ENCODE measurements around the gene XPR1. TPM values are rescaled to one million over a fixed set of nuclear protein-coding genes. Genes with fewer than 3 reads are reported as not detected.
"Not testable (repeated sequence)": the region's sequence is repeated elsewhere in the genome, so short reads cannot be mapped to it uniquely, and the experiment has no call there.

The XPR1 gene
- total and polyA plus RNA-seq, 7 donors, result 3.7 to 19.1 (median 11.2) TPM

- ATAC-seq (no peak), DNase-seq (no peak)
Observed at GRCh38 chr1:180821970-180822369, 190.1 kb downstream of the XPR1 start.

GRCh38 chr1:180831507-180831906 lies 199.7 kb downstream of the XPR1 start:
- H3K4me1 ChIP-seq; DNase-seq; H3K9me3 ChIP-seq; H3K4me3 ChIP-seq; intact Hi-C loops (cut with DNase I); H3K27me3 ChIP-seq (ENCODE audit: insufficient read depth in 3 of 3, low read length in 2 of 3); ATAC-seq; H3K27ac ChIP-seq: not testable (repeated sequence)
- WGBS, 3 donors, result 94 to 99% (median 98%) methylated on average over 2 of the region's 2 CpGs
- H3K36me3 ChIP-seq (ENCODE audit: insufficient read depth in 1 of 2, low read depth in 1 of 2), result peaks cover 0 to 24% of the 10 kb centered on the region in 2 donors

More at GRCh38 chr1:180821970-180822369, 190.1 kb downstream of the XPR1 start:
- no peaks in the 10 kb centered on the region for H3K27me3 ChIP-seq (ENCODE audit: insufficient read depth in 3 of 3, low read length in 2 of 3)
- 79 to 88% (median 86%) methylated on average over 2 of the region's 2 CpGs for WGBS, 3 donors
- peaks cover 0 to 19% of the 10 kb centered on the region in 2 donors for H3K36me3 ChIP-seq (ENCODE audit: insufficient read depth in 1 of 2, low read depth in 1 of 2)
- no peaks in the 10 kb centered on the region for H3K4me1 ChIP-seq
- H3K4me3 ChIP-seq, result no peak overlapping the region
- peaks cover 3% of the 10 kb centered on the region for H3K9me3 ChIP-seq
- no peak overlapping the region for H3K27ac ChIP-seq
- no peak for TF ChIP-seq CTCF (IDR thresholded peaks at IDR 0.05)
- intact Hi-C loops (cut with DNase I), result no loop called here

GRCh38 chr1:180833180-180833579 lies 201.4 kb downstream of the XPR1 start:
- peaks cover 0 to 26% of the 10 kb centered on the region in 2 donors for H3K36me3 ChIP-seq (ENCODE audit: insufficient read depth in 1 of 2, low read depth in 1 of 2)
- WGBS, 3 donors, result 97% methylated on average over 1 of the region's 1 CpG
- H3K9me3 ChIP-seq; DNase-seq; H3K4me3 ChIP-seq; H3K27me3 ChIP-seq (ENCODE audit: insufficient read depth in 3 of 3, low read length in 2 of 3); intact Hi-C loops (cut with DNase I); H3K27ac ChIP-seq; H3K4me1 ChIP-seq; ATAC-seq: not testable (repeated sequence)

- Histone ChIP-seq H3K9me3 (peaks cover 8% of the 10 kb centered on the region), H3K27ac (no peak overlapping the region), H3K4me3 (no peak overlapping the region), H3K36me3 (ENCODE audit: insufficient read depth in 1 of 2, low read depth in 1 of 2) (peaks cover 0 to 18% of the 10 kb centered on the region in 2 donors), H3K4me1 (no peaks in the 10 kb centered on the region), H3K27me3 (ENCODE audit: insufficient read depth in 3 of 3, low read length in 2 of 3) (no peaks in the 10 kb centered on the region)
- DNase-seq (no peak), ATAC-seq (no peak)
- 91 to 95% (median 92%) methylated on average over 6 of the region's 6 CpGs for WGBS, 3 donors
- TF ChIP-seq CTCF (IDR thresholded peaks at IDR 0.05), result no peak
- intact Hi-C loops (cut with DNase I), result no loop called here
Observed at GRCh38 chr1:180836449-180836848, 204.6 kb downstream of the XPR1 start.

GRCh38 chr1:180837020-180837419 lies 205.2 kb downstream of the XPR1 start:
- TF ChIP-seq CTCF (IDR thresholded peaks at IDR 0.05), result no peak
- Histone ChIP-seq H3K27me3 (ENCODE audit: insufficient read depth in 3 of 3, low read length in 2 of 3) (no peaks in the 10 kb centered on the region), H3K4me1 (no peaks in the 10 kb centered on the region), H3K36me3 (ENCODE audit: insufficient read depth in 1 of 2, low read depth in 1 of 2) (peaks cover 0 to 18% of the 10 kb centered on the region in 2 donors), H3K4me3 (no peak overlapping the region), H3K27ac (no peak overlapping the region), H3K9me3 (peaks cover 8% of the 10 kb centered on the region)
- ATAC-seq (no peak), DNase-seq (no peak)
- WGBS, 3 donors, result 73 to 88% (median 85%) methylated on average over 3 of the region's 3 CpGs
- intact Hi-C loops (cut with DNase I), result no loop called here

GRCh38 chr1:180838535-180838934 lies 206.7 kb downstream of the XPR1 start:
- no peaks in the 10 kb centered on the region for H3K27me3 ChIP-seq (ENCODE audit: insufficient read depth in 3 of 3, low read length in 2 of 3)
- no peak overlapping the region for H3K4me3 ChIP-seq
- intact Hi-C loops (cut with DNase I), result no loop called here
- no peaks in the 10 kb centered on the region for H3K4me1 ChIP-seq
- ATAC-seq, result no peak
- H3K9me3 ChIP-seq, result no peaks in the 10 kb centered on the region
- DNase-seq, result no peak
- TF ChIP-seq CTCF (IDR thresholded peaks at IDR 0.05), result no peak
- H3K27ac ChIP-seq, result no peak overlapping the region
- WGBS, 3 donors, result 92 to 97% (median 94%) methylated on average over 3 of the region's 3 CpGs
- peaks cover 0 to 18% of the 10 kb centered on the region in 2 donors for H3K36me3 ChIP-seq (ENCODE audit: insufficient read depth in 1 of 2, low read depth in 1 of 2)

Measured in psoas muscle (tissue), 8 donors.